Naive thymus-derived CD4-positive, alpha-beta T cell (primary cell): ENCODE measurements around the gene CREBBP. TPM values are rescaled to one million over a fixed set of nuclear protein-coding genes. Genes with fewer than 3 reads are reported as not detected.

ENCODE experiments used
- ATAC-seq: fragments of 150-1000 bp; cut with Tn5 transposase; 2 replicates; pipeline ENCODE4 v1.10.0; 2021; ENCODE audit warnings: mild to moderate bottlenecking, moderate library complexity
- CTCF ChIA-PET: fragments of 350-600 bp; sonication (Branson Sonifier 250); formaldehyde crosslinking; loops from one replicate; lab custom pipeline; 2021; ENCODE audit warnings: antibody characterized with exemption; lab: Charles Lee
- POLR2A ChIA-PET: fragments of 350-600 bp; sonication (Branson Sonifier 250); formaldehyde crosslinking; loops from one replicate; lab custom pipeline; 2021; ENCODE audit warnings: antibody characterized with exemption, inconsistent platforms; lab: Charles Lee
- DNase-seq, 9 donors: peaks; one replicate each; pipeline versions ENCODE4 v3.0.0 to v3.0.0-alpha.2; 2020 to 2022; ENCODE audit warnings: mixed read lengths in 1 of 9
- H3K27ac ChIP-seq: one replicate; pipeline ENCODE4 v1.7.0; 2013; ENCODE audit warnings: mild to moderate bottlenecking, low read depth, low read length, moderate library complexity
- H3K27me3 ChIP-seq, 2 donors: one replicate each; pipeline ENCODE4 v1.7.0; 2013; ENCODE audit warnings: low read length in 2 of 2, mild to moderate bottlenecking in 2 of 2, moderate library complexity in 2 of 2; ENCODE audit not compliant: control insufficient read depth in 2 of 2, insufficient read depth in 2 of 2
- H3K36me3 ChIP-seq, 3 experiments: 1 replicate in 2 of 3; 2 replicates in 1 of 3; pipeline ENCODE4 v1.7.0; 2013; ENCODE audit warnings: low read length in 3 of 3, mild to moderate bottlenecking in 3 of 3, moderate library complexity in 1 of 3; ENCODE audit not compliant: insufficient read depth in 3 of 3, control insufficient read depth in 2 of 3
- H3K4me1 ChIP-seq, 2 donors: one replicate each; pipeline ENCODE4 v1.7.0; 2013; ENCODE audit warnings: low read length in 2 of 2, mild to moderate bottlenecking in 2 of 2, moderate library complexity in 1 of 2; ENCODE audit not compliant: control insufficient read depth in 2 of 2, insufficient read depth in 2 of 2
- H3K4me3 ChIP-seq: 2 replicates; pipeline ENCODE4 v1.7.0; 2013; ENCODE audit warnings: mild to moderate bottlenecking, low read length
- H3K9me3 ChIP-seq, 3 experiments: 1 replicate in 2 of 3; 2 replicates in 1 of 3; pipeline ENCODE4 v1.7.0; 2013; ENCODE audit warnings: low read length in 3 of 3; ENCODE audit not compliant: control insufficient read depth in 2 of 3
- H3K27ac Mint-ChIP-seq, 9 donors: one replicate each; pipeline ENCODE4 v1.8.0; 2020 to 2022; ENCODE audit warnings: mixed read lengths in 9 of 9, mild to moderate bottlenecking in 8 of 9, moderate library complexity in 5 of 9, inconsistent platforms in 2 of 9
- H3K27me3 Mint-ChIP-seq, 5 donors: one replicate each; pipeline ENCODE4 v1.8.0; 2021 to 2022; ENCODE audit warnings: mixed read lengths in 5 of 5, mild to moderate bottlenecking in 1 of 5
- H3K36me3 Mint-ChIP-seq, 5 donors: one replicate each; pipeline ENCODE4 v1.8.0; 2020 to 2022; ENCODE audit warnings: mixed read lengths in 5 of 5, mild to moderate bottlenecking in 3 of 5, inconsistent platforms in 1 of 5
- H3K4me1 Mint-ChIP-seq, 7 donors: one replicate each; pipeline ENCODE4 v1.8.0; 2020 to 2022; ENCODE audit warnings: mixed read lengths in 7 of 7, mild to moderate bottlenecking in 3 of 7, inconsistent platforms in 1 of 7
- H3K4me3 Mint-ChIP-seq, 10 donors: one replicate each; pipeline ENCODE4 v1.8.0; 2020 to 2022; ENCODE audit warnings: mild to moderate bottlenecking in 10 of 10, mixed read lengths in 10 of 10, moderate library complexity in 6 of 10, inconsistent platforms in 2 of 10
- H3K9me3 Mint-ChIP-seq, 11 donors: one replicate each; pipeline ENCODE4 v1.8.0; 2020 to 2022; ENCODE audit warnings: mixed read lengths in 11 of 11, mild to moderate bottlenecking in 4 of 11, inconsistent platforms in 1 of 11, moderate library complexity in 1 of 11
- intact Hi-C, 2 donors: fragments of 100-400 bp; cut with micrococcal nuclease; formaldehyde crosslinking; loops; one replicate each; pipeline ENCODE4 v1.15.1; 2023
- polyA plus RNA-seq, 2 donors: library from polyadenylated mRNA; unstranded; fragments of 300-500 nt; fragmentation: Illumina TruSeq; gene quantifications; one replicate each; pipeline ENCODE4 v1.2.3, GENCODE V29; 2021
- total RNA-seq, 6 experiments: library from RNA in 5 of 6; stranded (reverse) in 5 of 6; gene quantifications; 1 replicate in 5 of 6; 2 replicates in 1 of 6; pipeline ENCODE4 v1.2.3 and lab custom pipeline; 2021 to 2026

The CREBBP gene
- total and polyA plus RNA-seq, 7 experiments from 2014 or later, result 10.5 to 194 (median 126) TPM

DNA sequence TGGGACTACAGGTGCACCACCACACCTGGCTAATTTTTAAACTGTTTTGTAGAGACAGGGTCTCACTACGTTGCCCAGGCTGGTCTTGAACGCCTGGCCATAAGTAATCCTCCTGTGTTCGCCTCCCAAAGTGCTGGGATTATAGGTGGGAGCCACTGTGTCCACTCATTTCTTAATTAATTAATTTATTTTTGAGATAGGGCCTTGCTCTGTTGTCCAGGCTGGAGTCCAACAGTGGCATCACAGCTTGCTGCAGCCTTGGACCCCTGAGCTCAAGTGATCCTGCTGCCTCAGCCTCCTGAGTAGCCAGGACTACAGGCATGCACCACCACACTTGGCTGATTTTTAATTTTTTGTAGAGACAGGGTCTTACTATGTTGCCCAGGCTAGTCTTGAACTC, 116.1 kb downstream of the CREBBP start:
- ChIA-PET POLR2A (no interaction called here), CTCF (no interaction called here)
- no peaks in the 10 kb centered on the region for H3K27me3 Mint-ChIP-seq
- peak overlapping the region in 1 of 9 donors; percentile 31 for H3K27ac Mint-ChIP-seq
- DNase-seq (no peak), ATAC-seq (no peak)
- Histone ChIP-seq H3K4me3 (no peak overlapping the region), H3K27ac (no peak overlapping the region), H3K9me3 (no peaks in the 10 kb centered on the region), H3K4me1 (no peaks in the 10 kb centered on the region), H3K27me3 (no peaks in the 10 kb centered on the region), H3K36me3 (peaks cover 19 to 89% (median 31%) of the 10 kb centered on the region in 3 experiments)
- H3K4me1 Mint-ChIP-seq, result peaks cover 0 to 4% (median 0%) of the 10 kb centered on the region in 7 donors
- peaks cover 0 to 1% (median 0%) of the 10 kb centered on the region in 11 donors for H3K9me3 Mint-ChIP-seq
- H3K36me3 Mint-ChIP-seq, result peaks cover 10 to 21% (median 17%) of the 10 kb centered on the region in 5 donors
- intact Hi-C loops, result no loop called here
- H3K4me3 Mint-ChIP-seq, result no peak overlapping the region

DNA sequence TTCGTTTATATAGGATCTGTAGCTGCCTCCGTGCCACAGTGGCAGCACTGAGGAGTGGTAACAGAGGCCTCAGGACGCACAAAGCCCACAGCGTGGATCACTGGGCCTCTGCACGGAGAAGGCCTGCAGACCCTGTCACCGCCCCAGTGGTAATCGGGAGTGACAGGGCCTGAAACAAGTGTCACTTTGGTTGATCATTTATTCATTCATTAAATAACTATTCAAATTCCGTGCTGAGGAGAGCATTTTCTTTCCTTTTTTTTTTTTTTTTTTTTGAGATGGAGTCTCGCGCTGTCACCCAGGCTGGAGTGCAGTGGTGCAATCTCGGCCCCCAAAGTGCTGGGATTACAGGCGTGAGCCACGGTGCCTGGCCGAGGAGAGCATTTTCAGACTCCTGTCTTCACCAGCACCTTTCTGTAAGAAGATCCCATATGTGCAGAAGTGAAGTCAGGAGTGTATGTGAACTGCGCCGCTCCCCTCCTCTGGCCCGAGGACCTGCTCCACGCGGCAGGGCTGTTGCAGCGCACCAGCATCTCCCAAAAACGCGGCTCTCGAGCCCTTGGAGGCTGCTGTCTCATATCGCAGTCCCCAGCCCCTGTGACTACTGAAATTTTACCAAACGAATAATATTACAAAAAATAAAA, 118.3 kb downstream of the CREBBP start:
- ChIA-PET CTCF (no interaction called here), POLR2A (no interaction called here)
- H3K36me3 ChIP-seq, result peaks cover 22 to 87% (median 23%) of the 10 kb centered on the region in 3 experiments
- DNase-seq (no peak), ATAC-seq (no peak)
- peak overlapping the region in 2 of 9 donors; percentile 15 to 77 for H3K27ac Mint-ChIP-seq
- no peaks in the 10 kb centered on the region for H3K4me1 ChIP-seq
- no peaks in the 10 kb centered on the region for H3K27me3 Mint-ChIP-seq
- intact Hi-C loops, result no loop called here
- H3K4me1 Mint-ChIP-seq, result peaks cover 0 to 4% (median 0%) of the 10 kb centered on the region in 7 donors
- peaks cover 5 to 15% (median 10%) of the 10 kb centered on the region in 5 donors for H3K36me3 Mint-ChIP-seq
- no peaks in the 10 kb centered on the region for H3K27me3 ChIP-seq
- no peak overlapping the region for H3K27ac ChIP-seq
- peaks cover 0 to 1% (median 0%) of the 10 kb centered on the region in 11 donors for H3K9me3 Mint-ChIP-seq
- H3K9me3 ChIP-seq, result no peaks in the 10 kb centered on the region
- no peak overlapping the region for H3K4me3 ChIP-seq
- no peak overlapping the region for H3K4me3 Mint-ChIP-seq

DNA sequence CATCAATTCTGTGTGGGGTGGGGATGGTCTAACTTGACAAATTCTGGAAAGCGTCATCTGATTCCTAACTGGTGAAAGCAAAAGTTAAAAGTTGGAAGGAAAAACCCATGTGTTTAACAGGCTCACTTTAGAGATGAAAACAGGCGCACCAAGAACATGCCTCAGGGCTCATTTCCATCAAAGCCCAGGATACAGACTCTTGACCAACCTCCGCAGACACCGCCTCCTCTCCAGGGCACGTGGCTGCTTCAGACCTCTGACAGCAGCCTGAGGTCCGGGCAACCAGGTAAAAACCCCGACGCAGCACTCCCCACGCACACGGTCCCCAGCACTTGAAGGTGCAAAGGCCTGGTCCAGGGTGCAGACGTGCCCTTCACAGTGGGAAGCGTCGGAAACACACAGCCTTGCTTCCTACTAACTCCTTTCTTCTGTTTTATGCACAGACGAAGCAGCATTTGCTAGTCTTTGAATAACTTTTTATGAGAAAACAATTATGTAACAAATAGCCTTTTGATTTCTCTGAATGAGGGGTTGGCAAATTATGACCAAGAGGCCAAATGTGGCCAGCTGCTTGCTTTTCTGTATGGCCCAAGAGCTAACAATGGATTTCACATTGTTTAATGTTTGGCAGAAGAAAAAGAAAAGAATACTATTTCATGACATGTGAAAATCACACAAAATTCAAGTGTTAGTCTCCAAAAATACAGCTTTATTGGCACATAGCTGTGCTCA, 119.0 kb downstream of the CREBBP start:
- H3K4me1 Mint-ChIP-seq, result no peaks in the 10 kb centered on the region
- CTCF ChIA-PET, result no interaction called here

DNA sequence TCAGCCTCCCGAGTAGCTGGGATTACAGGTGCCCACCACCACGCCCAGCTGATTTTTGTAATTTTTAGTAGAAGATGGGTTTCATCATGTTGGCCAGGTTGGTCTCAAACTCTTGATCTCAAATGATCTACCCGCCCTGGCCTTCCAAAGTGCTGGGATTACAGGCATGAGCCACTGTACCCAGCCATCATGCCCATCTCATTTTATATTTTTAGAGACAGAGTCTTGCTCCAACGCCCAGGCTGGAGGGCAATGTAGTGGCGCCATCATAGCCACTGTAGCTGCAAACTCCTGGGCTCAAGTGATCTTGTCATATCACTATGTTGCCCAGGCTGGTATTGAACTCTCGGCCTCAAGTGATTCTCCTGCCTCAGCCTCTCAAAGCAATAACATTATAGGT, 120.0 kb downstream of the CREBBP start:
- no peak overlapping the region for H3K4me3 ChIP-seq
- H3K27me3 ChIP-seq, result no peaks in the 10 kb centered on the region
- CTCF ChIA-PET, result no interaction called here
- Mint-ChIP-seq H3K4me3 (no peak overlapping the region), H3K9me3 (peaks cover 0 to 1% (median 0%) of the 10 kb centered on the region in 11 donors), H3K4me1 (no peaks in the 10 kb centered on the region), H3K27ac (peak overlapping the region in 1 of 9 donors; percentile 71), H3K27me3 (no peaks in the 10 kb centered on the region), H3K36me3 (peaks cover 0 to 12% (median 4%) of the 10 kb centered on the region in 5 donors)
- ATAC-seq (no peak), DNase-seq (no peak)
- H3K4me1 ChIP-seq, result no peaks in the 10 kb centered on the region
- H3K36me3 ChIP-seq, result peaks cover 22 to 87% (median 32%) of the 10 kb centered on the region in 3 experiments
- intact Hi-C loops, result no loop called here
- H3K9me3 ChIP-seq, result no peaks in the 10 kb centered on the region
- POLR2A ChIA-PET, result no interaction called here
- no peak overlapping the region for H3K27ac ChIP-seq

More for the DNA sequence above, 119.0 kb downstream of the CREBBP start:
- Histone ChIP-seq H3K27me3 (no peaks in the 10 kb centered on the region), H3K9me3 (no peaks in the 10 kb centered on the region), H3K4me1 (no peaks in the 10 kb centered on the region), H3K27ac (no peak overlapping the region), H3K36me3 (peaks cover 22 to 87% (median 22%) of the 10 kb centered on the region in 3 experiments), H3K4me3 (no peak overlapping the region)
- H3K9me3 Mint-ChIP-seq, result peaks cover 0 to 1% (median 0%) of the 10 kb centered on the region in 11 donors
- no peak for DNase-seq
- H3K27me3 Mint-ChIP-seq, result no peaks in the 10 kb centered on the region
- H3K4me3 Mint-ChIP-seq, result no peak overlapping the region
- peak overlapping the region in 2 of 9 donors; percentile 15 to 19 for H3K27ac Mint-ChIP-seq
- intact Hi-C loops, result no loop called here
- H3K36me3 Mint-ChIP-seq, result peaks cover 0 to 12% (median 4%) of the 10 kb centered on the region in 5 donors
- ATAC-seq, result no peak
- POLR2A ChIA-PET, result no interaction called here

DNA sequence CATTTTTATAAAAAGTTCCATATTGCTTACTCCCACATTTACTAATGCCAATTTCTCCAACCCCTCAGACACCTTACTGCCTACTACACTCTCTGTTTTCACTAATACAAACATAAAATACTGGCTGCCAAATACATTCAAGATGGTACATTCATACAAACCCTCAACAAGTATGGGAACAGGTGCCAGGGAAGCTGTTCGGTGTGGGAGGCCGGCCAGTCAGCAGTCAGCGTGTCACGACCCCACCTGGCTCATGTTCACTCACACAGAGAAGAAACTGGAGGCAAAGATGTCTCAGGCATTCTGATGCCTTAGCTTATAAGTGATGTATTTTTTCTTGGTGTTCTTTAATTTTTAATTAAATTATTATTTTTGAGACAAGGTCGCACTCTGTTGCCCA, 120.8 kb downstream of the CREBBP start:
- Mint-ChIP-seq H3K36me3 (peaks cover 0 to 14% (median 5%) of the 10 kb centered on the region in 5 donors), H3K9me3 (peaks cover 0 to 1% (median 0%) of the 10 kb centered on the region in 11 donors), H3K4me3 (no peak overlapping the region), H3K27me3 (no peaks in the 10 kb centered on the region), H3K27ac (no peak overlapping the region), H3K4me1 (no peaks in the 10 kb centered on the region)
- Histone ChIP-seq H3K4me3 (no peak overlapping the region), H3K4me1 (no peaks in the 10 kb centered on the region), H3K27me3 (no peaks in the 10 kb centered on the region), H3K9me3 (no peaks in the 10 kb centered on the region), H3K36me3 (peaks cover 22 to 86% (median 32%) of the 10 kb centered on the region in 3 experiments), H3K27ac (no peak overlapping the region)
- intact Hi-C loops, result no loop called here
- no peak for DNase-seq
- CTCF ChIA-PET, result no interaction called here
- ATAC-seq, result no peak
- POLR2A ChIA-PET, result interaction anchor here (0.6 kb wide), 1 partner anchor 233 kb away, joined by 3 read pairs; no protein-coding TSS in a partner anchor

DNA sequence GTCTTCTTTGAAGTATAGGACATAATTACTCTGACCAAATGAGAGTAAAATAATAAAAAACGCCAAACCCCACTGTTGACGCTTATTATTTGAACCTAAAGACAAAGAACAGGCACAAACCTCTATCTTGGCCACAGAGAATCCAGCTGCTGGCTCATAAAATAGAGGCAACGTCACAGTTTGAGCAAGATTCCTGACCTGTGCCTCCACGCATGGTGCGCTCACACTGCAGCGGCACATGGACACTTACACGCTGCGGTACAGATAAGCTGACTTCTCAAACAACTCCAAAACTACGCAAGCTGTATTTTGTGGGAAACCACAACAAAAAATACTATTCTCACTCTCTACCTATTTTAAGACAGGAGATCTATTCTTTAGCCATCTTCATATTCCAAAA, 124.4 kb downstream of the CREBBP start:
- no peaks in the 10 kb centered on the region for H3K27me3 Mint-ChIP-seq
- intact Hi-C loops, result no loop called here
- CTCF ChIA-PET, result no interaction called here
- Histone ChIP-seq H3K4me3 (no peak overlapping the region), H3K27me3 (no peaks in the 10 kb centered on the region), H3K9me3 (no peaks in the 10 kb centered on the region), H3K36me3 (peaks cover 17 to 82% (median 32%) of the 10 kb centered on the region in 3 experiments), H3K27ac (no peak overlapping the region), H3K4me1 (no peaks in the 10 kb centered on the region)
- no peak for DNase-seq
- H3K27ac Mint-ChIP-seq, result no peak overlapping the region
- no peak overlapping the region for H3K4me3 Mint-ChIP-seq
- POLR2A ChIA-PET, result no interaction called here
- ATAC-seq, result no peak
- H3K9me3 Mint-ChIP-seq, result peaks cover 0 to 5% (median 0%) of the 10 kb centered on the region in 11 donors
- H3K36me3 Mint-ChIP-seq, result peaks cover 8 to 33% (median 14%) of the 10 kb centered on the region in 5 donors
- peaks cover 0 to 18% (median 12%) of the 10 kb centered on the region in 7 donors for H3K4me1 Mint-ChIP-seq
